ENCODE measurements around the gene CCDC157. TPM values are rescaled to one million over a fixed set of nuclear protein-coding genes. Genes with fewer than 3 reads are reported as not detected.

Gene CCDC157
- total and polyA plus RNA-seq, 2 of the 4 experiments (the other 2 are of a cell fraction) = 0.90 to 2.2 TPM

GRCh38 chr22:30348404-30348803, 8.4 kb upstream of the CCDC157 start:
- Histone ChIP-seq H3K56ac (ENCODE audit: extremely low read depth, insufficient read depth, low read length) (no peak overlapping the region), H2BK15ac (ENCODE audit: low read depth, low read length) (no peak overlapping the region), H3K18ac (ENCODE audit: low read depth, low read length) (no peak overlapping the region), H3K27me3 (ENCODE audit: control insufficient read depth, insufficient read depth, low read length) (no peaks in the 10 kb centered on the region), H4K5ac (ENCODE audit: low read depth, low read length) (no peak overlapping the region), H3K9me1 (ENCODE audit: insufficient read depth, low read length) (no peaks in the 10 kb centered on the region), H3K9ac (ENCODE audit: low read depth, low read length) (no peak overlapping the region), H3K23ac (ENCODE audit: low read depth, low read length) (no peak overlapping the region), H2BK120ac (ENCODE audit: low read depth, low read length) (no peak overlapping the region), H3K4ac (ENCODE audit: low read depth, low read length) (no peak overlapping the region), H3K4me3 (ENCODE audit: insufficient read depth, low read depth, low read length) (no peak overlapping the region), H3K27ac (ENCODE audit: insufficient read depth, low read length) (peak overlapping the region; percentile 25; the same call in 1 of the 2 replicates), H3K14ac (replicated peaks; ENCODE audit: low read depth, low read length) (no peak overlapping the region), H2BK20ac (ENCODE audit: low read depth, low read length) (no peak overlapping the region), H2AK9ac (replicated peaks; ENCODE audit: low read depth, low read length, poor library complexity) (no peak overlapping the region), H3K36me3 (ENCODE audit: control insufficient read depth, insufficient read depth, low read length) (peaks cover 65% of the 10 kb centered on the region), H2AK5ac (ENCODE audit: low read depth, low read length) (no peak overlapping the region), H3K4me1 (ENCODE audit: control insufficient read depth, insufficient read depth, low read length) (0 out of 2 replicates have a peak, but pooled peaks cover 2% of the 10 kb centered on the region), H2BK5ac (ENCODE audit: low read depth, low read length, poor library complexity, severe bottlenecking) (no peak overlapping the region), H3K79me1 (ENCODE audit: low read depth in 1 of 2, low read length in 2 of 2) (peaks cover 29 to 69% of the 10 kb centered on the region in 2 experiments), H4K8ac (ENCODE audit: low read depth in 2 of 2, low read length in 2 of 2) (no peak overlapping the region), H3K9me3 (ENCODE audit: control insufficient read depth, insufficient read depth, low read length) (no peaks in the 10 kb centered on the region), H4K20me1 (ENCODE audit: insufficient read depth, low read length) (peaks cover 31% of the 10 kb centered on the region), H2AFZ (replicated peaks; ENCODE audit: low read length, poor library complexity) (no peak overlapping the region), H3K4me2 (ENCODE audit: low read depth, low read length) (no peak overlapping the region; the same call in 1 of the 2 replicates), H4K91ac (ENCODE audit: insufficient read depth, low read depth, low read length) (no peak overlapping the region)
- intact Hi-C loops (cut with micrococcal nuclease) = no loop called here
- WGBS, 2 experiments (ENCODE audit: extremely low coverage in 2 of 2, insufficient read length in 1 of 2) = 69% methylated on average over 3 of the region's 4 CpGs; no CpG with 5 or more reads in 1 of the 2 experiments
- dilution Hi-C loops (cut with HindIII; ENCODE audit: low sequenced_read_pairs, unreplicated experiment) = no loop called here
- BruUV-seq (replicated peaks) = no TSS peak
- CTCF ChIA-PET = no interaction called here
- in situ Hi-C loops (cut with MboI; ENCODE audit: low sequenced_read_pairs) = no loop called here
- POLR2A ChIA-PET (ENCODE audit: unreplicated experiment) = no interaction called here
- no peak for ATAC-seq (ENCODE audit: low read depth)
- no peak for DNase-seq
- TF ChIP-seq BHLHE40 (IDR thresholded peaks at IDR 0.05; ENCODE audit: low read depth, low read length) (no peak), SMC3 (IDR thresholded peaks at IDR 0.05; ENCODE audit: low read depth, low read length) (no peak), MXI1 (IDR thresholded peaks at IDR 0.05; ENCODE audit: borderline replicate concordance, low read depth, low read length) (no peak), MAZ (IDR thresholded peaks at IDR 0.05; ENCODE audit: borderline replicate concordance, low read depth, low read length) (no peak), USF2 (IDR thresholded peaks at IDR 0.05; ENCODE audit: low read depth, low read length) (no peak), POLR2A (IDR thresholded peaks at IDR 0.05; ENCODE audit: low read depth, low read length) (no peak), CTCF (conservative IDR thresholded peaks at IDR 0.05; ENCODE audit: low read depth, low read length) (no peak), RFX5 (IDR thresholded peaks at IDR 0.05; ENCODE audit: low read depth, low read length) (no peak), MAFK (IDR thresholded peaks at IDR 0.05; ENCODE audit: low read depth, low read length) (no peak), CEBPB (IDR thresholded peaks at IDR 0.05; ENCODE audit: low read depth, low read length) (no peak), CHD1 (IDR thresholded peaks at IDR 0.05; ENCODE audit: low read depth, low read length) (no peak), RCOR1 (IDR thresholded peaks at IDR 0.05; ENCODE audit: insufficient replicate concordance, low read length) (no peak), FOS (IDR thresholded peaks at IDR 0.05; ENCODE audit: low read depth, low read length) (no peak), RAD21 (IDR thresholded peaks at IDR 0.05; ENCODE audit: low read length) (no peak), ELK1 (IDR thresholded peaks at IDR 0.05; ENCODE audit: borderline replicate concordance, low read depth, low read length) (no peak), NFE2L2 (IDR thresholded peaks at IDR 0.05; ENCODE audit: low read depth, low read length) (no peak)

All from IMR-90 (cell line).